Choroid plexus epithelial cell (primary cell): ENCODE results near the gene NUTF2.

Experiments used
- DNase-seq: peaks from one replicate; pipeline ENCODE4 v3.0.0-alpha.2; 2010; ENCODE audit warnings: low read depth
- H3K4me3 ChIP-seq: 2 replicates; pipeline ENCODE4 v1.5.1; 2011; ENCODE audit warnings: low read depth, mild to moderate bottlenecking, control low read depth, low read length, moderate library complexity
- TF ChIP-seq, protein P1 (sequence below): conservative IDR thresholded peaks from 2 replicates; pipeline ENCODE4 v1.5.1; 2011; ENCODE audit warnings: low read depth, mild to moderate bottlenecking, control low read depth, inconsistent platforms, low read length, moderate library complexity

NUTF2 gene

DNA sequence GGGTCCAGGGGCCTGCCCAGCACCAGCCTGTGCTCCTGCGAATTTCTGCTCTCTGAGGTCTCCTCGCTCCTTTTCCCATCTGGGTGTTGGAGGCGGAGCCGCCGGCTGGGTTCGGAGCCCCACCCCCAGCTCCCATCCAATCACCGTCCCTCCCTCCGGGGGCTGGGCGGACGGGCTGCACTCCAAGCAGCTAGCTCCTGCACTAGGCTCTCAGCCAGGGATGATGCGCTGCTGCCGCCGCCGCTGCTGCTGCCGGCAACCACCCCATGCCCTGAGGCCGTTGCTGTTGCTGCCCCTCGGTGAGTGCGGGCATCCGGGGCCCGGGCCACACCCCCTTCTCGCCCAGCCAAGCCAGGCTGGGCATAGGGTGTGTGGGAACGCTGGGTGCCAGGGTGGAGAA lies 38.0 kb downstream of the NUTF2 start, which contains the start of gene NRN1L:
Gene NRN1L (plus strand): TSS at position 202 of the 400 bp plus-strand sequence. CDS start 19 bp downstream, at position 221.
- H3K4me3 ChIP-seq: no peak within 1 kb of the TSS
- TF ChIP-seq, protein P1, sequence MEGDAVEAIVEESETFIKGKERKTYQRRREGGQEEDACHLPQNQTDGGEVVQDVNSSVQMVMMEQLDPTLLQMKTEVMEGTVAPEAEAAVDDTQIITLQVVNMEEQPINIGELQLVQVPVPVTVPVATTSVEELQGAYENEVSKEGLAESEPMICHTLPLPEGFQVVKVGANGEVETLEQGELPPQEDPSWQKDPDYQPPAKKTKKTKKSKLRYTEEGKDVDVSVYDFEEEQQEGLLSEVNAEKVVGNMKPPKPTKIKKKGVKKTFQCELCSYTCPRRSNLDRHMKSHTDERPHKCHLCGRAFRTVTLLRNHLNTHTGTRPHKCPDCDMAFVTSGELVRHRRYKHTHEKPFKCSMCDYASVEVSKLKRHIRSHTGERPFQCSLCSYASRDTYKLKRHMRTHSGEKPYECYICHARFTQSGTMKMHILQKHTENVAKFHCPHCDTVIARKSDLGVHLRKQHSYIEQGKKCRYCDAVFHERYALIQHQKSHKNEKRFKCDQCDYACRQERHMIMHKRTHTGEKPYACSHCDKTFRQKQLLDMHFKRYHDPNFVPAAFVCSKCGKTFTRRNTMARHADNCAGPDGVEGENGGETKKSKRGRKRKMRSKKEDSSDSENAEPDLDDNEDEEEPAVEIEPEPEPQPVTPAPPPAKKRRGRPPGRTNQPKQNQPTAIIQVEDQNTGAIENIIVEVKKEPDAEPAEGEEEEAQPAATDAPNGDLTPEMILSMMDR: no peak
- peak; percentile 95 for DNase-seq

DNA sequence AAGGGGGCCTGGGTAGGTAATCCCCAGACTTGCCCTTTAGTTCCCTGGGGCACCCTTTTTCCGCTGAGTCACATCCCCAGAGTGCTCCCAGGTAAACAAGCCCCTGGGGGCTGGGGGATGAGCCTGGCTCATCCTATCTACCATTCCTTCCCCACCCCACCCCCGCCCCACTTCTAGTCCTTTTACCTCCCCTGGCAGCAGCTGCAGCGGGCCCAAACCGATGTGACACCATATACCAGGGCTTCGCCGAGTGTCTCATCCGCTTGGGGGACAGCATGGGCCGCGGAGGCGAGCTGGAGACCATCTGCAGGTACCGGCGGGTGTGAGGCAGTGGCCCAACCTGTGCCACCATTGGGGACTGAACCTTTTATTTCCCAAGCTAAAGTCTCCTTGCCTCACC lies 38.8 kb downstream of the NUTF2 start:
- no peak for DNase-seq
- H3K4me3 ChIP-seq: no peak overlapping the region
- TF ChIP-seq, protein P1: no peak

DNA sequence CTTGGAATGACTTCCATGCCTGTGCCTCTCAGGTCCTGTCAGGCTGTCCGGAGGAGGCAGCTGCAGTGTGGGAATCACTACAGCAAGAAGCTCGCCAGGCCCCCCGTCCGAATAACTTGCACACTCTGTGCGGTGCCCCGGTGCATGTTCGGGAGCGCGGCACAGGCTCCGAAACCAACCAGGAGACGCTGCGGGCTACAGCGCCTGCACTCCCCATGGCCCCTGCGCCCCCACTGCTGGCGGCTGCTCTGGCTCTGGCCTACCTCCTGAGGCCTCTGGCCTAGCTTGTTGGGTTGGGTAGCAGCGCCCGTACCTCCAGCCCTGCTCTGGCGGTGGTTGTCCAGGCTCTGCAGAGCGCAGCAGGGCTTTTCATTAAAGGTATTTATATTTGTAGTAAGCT lies 39.2 kb downstream of the NUTF2 start:
- no peak for DNase-seq
- TF ChIP-seq, protein P1: no peak

DNA sequence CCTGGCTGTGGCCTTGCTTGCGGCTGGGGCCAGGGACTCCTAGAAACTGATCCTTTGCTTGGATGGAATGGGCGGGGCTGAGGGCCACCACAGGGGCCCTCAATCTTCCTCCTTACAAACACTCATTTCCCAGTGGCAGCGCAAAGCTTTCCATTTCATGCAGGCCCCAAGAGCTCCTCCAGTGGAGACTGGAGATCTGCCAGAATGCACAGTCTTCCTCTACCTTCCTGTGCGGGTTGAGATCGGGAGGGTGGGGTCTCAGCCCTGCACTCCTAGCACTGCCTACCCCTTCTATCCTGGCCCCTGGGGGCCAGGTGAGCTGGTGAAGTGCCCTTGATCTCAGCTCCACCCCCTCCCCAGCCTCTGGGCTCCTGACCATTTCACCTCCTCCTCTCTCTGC lies 39.7 kb downstream of the NUTF2 start:
- H3K4me3 ChIP-seq: no peak overlapping the region
- TF ChIP-seq, protein P1: no peak
- DNase-seq: no peak

More for the DNA sequence above, 39.2 kb downstream of the NUTF2 start:
- H3K4me3 ChIP-seq: no peak overlapping the region

DNA sequence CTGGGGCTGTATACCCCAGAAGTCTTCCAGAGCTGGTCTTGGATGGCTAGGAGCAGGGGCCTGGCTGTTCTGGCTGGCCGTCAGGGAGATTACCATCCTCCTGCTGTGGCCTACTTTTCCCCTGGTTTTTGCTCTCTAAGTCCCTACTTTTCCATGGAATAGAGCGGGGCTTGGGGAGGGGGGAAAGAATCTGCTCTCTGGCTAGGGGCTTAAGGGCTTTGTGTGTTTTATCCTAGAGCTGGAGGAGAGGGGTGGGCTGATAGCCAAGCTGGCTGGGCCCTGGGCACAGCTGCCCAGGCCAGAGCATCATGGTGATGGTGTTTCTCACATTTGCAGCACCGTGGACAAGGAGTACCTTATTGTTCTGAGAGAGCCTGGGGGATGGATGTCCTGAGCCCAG lies 41.6 kb downstream of the NUTF2 start:
- TF ChIP-seq, protein P1: no peak
- DNase-seq: no peak
- no peak overlapping the region for H3K4me3 ChIP-seq

DNA sequence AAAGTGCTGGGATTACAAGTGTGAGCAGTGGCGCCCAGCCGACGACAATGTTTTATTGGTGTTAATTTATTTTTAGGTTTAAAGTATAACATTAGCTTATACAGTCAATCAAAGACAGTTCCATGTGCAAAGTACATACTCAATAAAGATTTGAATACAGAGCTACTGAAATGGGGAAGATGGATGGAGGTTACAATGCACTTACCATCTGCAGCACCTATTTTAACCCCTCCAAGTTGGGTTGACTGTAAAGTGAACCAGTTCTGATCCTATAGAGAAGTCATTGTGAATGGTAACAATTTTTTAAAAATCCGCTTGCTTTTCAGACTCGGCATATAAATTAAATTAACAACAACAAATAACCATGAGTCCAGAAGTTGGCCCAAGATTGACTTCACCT lies 45.6 kb downstream of the NUTF2 start:
- TF ChIP-seq, protein P1: no peak
- no peak for DNase-seq
- H3K4me3 ChIP-seq: peak overlapping the region; percentile 53

DNA sequence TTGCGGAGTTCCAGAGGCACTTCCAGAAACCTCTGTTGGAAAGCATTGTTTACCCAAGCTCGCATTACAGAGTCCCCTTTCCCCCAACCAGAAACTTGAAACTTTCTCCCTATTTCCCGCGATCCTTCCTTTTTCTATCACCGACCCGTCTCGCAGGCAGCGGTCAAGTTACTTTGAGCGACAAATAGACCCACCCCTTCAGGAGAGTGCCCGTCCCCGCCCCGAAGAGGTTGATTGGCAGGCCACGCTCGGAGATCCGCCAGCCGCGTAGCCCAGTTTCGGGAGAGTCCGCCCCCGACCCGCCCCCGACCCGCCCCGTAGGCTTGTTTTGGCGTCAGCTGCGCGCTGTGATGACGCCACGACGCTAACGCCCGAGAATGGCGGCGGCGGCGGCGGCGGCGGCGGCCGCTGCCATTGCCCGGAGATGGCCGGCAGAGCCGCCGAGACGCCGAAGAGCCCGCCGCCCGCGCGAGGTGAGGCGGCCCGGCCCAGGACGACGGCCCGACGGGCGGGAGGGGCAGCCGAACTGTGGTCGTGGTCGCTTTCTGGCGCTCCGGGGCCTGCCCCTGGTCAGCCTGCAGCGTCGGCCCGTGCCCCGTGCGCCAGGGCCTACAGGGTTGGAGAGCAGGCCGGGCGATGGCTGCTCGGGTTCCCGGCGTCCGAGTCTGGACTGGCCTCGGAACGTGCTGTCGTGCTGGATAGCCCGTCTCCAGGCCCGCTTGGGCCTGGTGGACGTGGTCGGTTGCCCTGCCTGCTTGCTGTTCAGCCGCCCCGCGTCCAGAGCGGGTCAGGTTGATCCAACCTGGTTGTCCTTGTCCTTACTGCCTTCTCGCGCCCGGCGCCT lies 46.4 kb downstream of the NUTF2 start, which contains the start of gene PSKH1:
Gene PSKH1 (plus strand): TSS at position 356 of the 844 bp plus-strand sequence. CDS start 15,496 bp downstream, outside the sequence.
- TF ChIP-seq, protein P1: no peak
- DNase-seq: peak; percentile 96
- H3K4me3 ChIP-seq: peak within 1 kb of the TSS; percentile 91
